Occipital lobe (tissue), 2 donors: ENCODE measurements around the gene POLDIP2. TPM values are rescaled to one million over a fixed set of nuclear protein-coding genes. Genes with fewer than 3 reads are reported as not detected.
A peak's percentile ranks its signal among the peaks of the same experiment; 100 is the strongest.

Source experiments
- DNase-seq: peaks from one replicate; lab custom pipeline; 2025; lab: John Stamatoyannopoulos, UW
- total RNA-seq: library from RNA; depleted of rRNA; stranded (reverse); fragments of >200 nt; gene quantifications from one replicate; pipeline ENCODE4 v1.2.3, GENCODE V29; 2014

The POLDIP2 gene
- total RNA-seq, 1 donor from 2014 or later, result 39.6 TPM

DNA sequence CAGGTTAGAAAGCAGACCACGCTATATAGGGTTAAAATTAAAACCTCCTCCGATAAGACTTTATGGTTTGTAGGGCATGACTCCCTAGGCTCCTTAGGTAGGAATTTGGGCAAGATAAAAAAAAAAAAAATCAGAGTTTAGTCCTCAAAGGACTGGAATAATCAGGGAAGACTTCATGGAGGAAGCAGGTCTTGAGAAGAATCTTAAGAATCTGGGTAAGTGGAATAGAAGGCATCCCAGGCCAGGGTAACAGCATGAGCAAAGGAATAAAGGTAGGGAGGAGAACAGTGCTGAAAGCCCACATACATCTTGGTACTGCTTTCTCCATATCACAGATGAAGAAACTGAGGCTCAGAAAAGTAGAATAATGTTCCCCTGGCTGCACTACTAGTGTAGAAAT is 33.2 kb upstream of the POLDIP2 start:
- no peak for DNase-seq

DNA sequence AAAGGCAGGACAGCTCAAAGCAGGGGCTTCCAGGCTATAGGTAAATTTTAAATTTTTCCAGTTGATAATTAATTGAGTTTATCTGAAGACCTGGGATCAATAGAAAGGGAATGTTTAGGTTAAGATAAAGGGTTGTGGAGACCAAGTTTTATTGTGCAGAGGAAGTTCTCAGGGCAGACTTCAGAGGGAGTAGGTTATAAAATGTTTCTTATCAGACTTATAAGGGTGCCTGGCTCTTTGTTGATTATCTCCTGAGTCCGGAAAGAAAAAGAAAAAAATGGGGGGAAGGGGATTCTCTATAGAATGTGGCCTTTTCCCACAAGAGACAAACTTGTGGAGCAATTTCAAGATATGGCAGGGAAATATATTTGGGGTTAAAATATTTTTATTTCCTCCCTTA is 32.8 kb upstream of the POLDIP2 start:
- DNase-seq, result no peak

DNA sequence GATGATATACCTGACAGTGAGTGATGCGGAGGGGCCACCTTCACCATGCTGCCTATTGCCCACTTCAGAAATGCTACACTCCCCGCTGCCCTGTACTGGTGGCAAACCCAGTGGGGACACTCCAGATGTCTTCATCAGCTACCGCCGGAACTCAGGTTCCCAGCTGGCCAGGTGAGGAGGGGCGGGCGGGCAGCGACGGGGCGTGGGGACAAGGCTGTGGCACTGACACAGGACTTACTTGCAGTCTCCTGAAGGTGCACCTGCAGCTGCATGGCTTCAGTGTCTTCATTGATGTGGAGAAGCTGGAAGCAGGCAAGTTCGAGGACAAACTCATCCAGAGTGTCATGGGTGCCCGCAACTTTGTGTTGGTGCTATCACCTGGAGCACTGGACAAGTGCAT is 30.8 kb upstream of the POLDIP2 start:
- no peak for DNase-seq

- no peak for DNase-seq
Measured at GRCh38 chr17:28386391-28386790, 29.1 kb upstream of the POLDIP2 start.

DNA sequence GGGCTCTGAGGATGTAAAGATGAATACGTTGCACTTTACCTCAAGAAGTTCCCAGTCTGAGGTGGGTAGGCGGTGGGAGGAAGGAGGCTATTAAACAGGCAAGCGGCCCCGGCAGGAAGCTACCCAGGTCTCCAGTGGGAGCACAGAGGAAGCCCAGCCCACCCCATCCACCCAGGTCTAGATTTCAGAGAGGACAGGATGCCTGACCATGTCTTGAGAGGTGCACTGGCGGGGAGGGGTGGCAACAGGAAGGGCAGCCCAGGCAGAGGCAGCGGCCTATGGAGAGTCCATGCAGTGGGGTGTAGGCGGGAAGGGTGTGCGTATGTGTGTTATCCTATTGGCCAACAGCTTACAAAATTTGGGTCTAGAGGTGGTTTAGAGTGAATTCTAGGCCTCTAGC is 28.1 kb upstream of the POLDIP2 start:
- no peak for DNase-seq

GRCh38 chr17:28385037-28385400 is 27.7 kb upstream of the POLDIP2 start:
- no peak for DNase-seq

DNA sequence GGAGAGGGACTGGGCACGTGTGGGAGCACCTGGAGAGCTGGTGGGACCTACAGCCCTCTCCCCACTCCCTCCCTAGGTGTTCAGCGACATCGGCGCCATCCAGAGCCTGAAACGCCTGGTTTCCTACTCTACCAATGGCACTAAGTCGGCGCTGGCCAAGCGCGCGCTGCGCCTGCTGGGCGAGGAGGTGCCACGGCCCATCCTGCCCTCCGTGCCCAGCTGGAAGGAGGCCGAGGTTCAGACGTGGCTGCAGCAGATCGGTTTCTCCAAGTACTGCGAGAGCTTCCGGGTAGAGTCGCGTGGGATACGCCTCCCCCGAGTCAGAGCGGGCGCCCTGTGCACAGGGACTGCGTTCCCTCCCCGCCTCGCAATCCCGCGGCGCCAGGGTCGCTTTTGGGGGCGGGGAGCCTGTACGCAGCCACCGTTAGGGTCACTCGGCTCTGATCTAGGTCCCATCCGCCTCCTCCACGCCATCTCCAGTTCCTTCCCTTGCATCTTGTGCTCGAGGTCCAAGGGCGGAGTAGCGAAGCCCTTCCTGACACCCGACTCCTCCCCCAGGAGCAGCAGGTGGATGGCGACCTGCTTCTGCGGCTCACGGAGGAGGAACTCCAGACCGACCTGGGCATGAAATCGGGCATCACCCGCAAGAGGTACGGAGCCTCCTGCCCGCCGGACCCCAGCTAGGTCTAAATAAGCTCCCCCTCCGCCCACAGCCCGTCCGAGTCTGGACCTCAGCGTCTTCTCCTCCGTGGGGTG is 27.1 kb upstream of the POLDIP2 start:
- no peak for DNase-seq

DNA sequence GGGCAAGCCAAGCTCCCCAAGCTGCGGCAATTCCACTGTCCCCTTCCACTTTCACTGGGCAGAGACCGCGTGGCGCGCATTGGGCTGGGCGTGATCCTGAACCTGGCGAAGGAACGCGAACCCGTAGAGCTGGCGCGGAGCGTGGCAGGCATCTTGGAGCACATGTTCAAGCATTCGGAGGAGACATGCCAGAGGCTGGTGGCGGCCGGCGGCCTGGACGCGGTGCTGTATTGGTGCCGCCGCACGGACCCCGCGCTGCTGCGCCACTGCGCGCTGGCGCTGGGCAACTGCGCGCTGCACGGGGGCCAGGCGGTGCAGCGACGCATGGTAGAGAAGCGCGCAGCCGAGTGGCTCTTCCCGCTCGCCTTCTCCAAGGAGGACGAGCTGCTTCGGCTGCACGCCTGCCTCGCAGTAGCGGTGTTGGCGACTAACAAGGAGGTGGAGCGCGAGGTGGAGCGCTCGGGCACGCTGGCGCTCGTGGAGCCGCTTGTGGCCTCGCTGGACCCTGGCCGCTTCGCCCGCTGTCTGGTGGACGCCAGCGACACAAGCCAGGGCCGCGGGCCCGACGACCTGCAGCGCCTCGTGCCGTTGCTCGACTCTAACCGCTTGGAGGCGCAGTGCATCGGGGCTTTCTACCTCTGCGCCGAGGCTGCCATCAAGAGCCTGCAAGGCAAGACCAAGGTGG is 24.0 kb upstream of the POLDIP2 start:
- DNase-seq, result no peak

DNA sequence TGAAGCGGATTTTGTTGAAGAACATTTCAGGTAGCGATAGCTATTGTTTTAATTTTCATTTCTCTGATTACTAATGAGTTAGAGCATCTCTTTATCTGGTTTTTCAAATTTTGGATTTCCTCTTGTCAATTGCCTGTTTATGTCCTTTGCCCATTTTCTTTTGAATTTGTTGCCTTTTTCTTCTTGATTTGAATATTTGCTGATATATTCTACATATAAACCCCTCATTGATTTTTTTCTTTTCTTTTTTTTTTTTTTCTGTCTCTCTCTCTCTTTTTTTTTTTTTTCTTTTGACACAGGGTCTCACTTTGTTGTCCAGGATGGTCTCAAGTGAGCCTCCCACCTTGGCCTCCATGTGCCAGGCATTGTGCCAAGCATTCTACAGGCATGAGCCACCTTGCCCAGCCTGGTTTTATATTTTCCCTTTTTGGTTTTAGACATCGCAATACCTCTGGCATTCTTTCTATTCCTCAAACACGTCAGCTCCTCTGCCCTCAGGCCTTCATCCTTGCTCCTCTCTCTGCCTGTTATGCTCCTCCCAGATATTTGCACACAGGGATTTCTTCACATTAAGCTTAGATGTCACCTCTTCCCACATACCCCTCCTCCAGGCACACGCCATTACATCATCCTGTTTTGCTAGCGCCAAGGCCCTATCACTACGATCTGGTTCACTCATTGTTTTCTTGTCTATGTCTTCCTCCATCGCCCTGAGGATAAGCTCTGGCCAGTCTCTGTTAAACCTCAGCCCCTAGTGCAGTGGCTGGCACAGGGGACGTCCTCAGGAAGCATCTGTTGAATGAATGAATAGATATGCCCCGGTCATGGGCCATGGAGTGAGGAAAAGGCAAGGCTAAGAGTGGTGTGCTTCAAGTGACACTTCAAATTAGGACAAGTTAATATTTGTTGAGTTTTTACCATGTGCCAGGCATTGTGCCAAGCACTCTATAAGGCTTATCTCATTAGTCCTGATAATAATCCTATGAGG is 22.8 kb upstream of the POLDIP2 start:
- DNase-seq, result no peak

- no peak for DNase-seq
Measured at GRCh38 chr17:28372945-28373274, 15.6 kb upstream of the POLDIP2 start.

- no peak for DNase-seq
Measured at GRCh38 chr17:28372203-28372944, 15.0 kb upstream of the POLDIP2 start.

DNA sequence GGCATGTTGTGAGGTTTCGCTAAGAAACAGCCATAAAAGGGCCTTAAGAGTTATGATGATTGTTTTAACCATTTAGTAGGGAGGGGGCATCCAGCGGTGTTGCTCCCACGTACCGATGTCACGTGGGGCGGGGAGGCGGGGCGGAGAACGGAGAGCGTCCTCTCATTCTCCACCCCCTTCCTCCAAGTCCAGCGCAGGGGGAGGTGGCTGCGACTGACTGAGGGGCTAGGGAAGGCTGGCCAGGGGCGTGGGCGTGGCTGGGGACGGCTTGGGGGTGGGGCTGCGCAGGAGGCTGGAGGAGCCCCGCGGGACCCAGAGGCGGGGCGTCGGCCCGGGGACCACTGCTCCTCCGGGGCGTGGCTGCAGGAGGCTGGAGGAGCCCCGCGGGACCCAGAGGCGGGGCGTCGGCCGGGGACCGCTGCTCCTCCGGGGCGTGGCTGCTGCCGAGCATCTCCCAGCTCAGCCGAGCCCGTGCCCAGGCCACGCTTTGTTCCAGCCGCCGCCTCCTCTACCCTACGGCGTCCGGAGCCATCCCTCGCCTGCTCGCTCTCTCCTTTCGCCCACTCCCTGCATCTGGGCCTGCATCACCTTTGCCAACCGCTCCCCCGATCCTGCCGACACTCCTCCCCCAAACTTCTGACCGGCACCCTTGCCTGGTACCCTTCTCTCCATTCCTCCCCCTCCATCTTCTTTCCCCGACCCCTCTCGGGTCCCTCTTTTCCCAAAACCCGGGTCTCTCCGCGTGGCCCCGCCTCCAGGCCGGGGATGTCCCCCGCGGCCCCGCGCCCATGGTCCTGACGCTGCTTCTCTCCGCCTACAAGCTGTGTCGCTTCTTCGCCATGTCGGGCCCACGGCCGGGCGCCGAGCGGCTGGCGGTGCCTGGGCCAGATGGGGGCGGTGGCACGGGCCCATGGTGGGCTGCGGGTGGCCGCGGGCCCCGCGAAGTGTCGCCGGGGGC is 14.2 kb upstream of the POLDIP2 start, which contains the start of gene SARM1:
TSS of gene SARM1 (plus strand) at position 450 of the 958 bp plus-strand sequence. CDS start at position 789, 339 bp downstream.
- peak; percentile 84 for DNase-seq

GRCh38 chr17:28370744-28371103 is 13.4 kb upstream of the POLDIP2 start:
- no peak for DNase-seq

DNA sequence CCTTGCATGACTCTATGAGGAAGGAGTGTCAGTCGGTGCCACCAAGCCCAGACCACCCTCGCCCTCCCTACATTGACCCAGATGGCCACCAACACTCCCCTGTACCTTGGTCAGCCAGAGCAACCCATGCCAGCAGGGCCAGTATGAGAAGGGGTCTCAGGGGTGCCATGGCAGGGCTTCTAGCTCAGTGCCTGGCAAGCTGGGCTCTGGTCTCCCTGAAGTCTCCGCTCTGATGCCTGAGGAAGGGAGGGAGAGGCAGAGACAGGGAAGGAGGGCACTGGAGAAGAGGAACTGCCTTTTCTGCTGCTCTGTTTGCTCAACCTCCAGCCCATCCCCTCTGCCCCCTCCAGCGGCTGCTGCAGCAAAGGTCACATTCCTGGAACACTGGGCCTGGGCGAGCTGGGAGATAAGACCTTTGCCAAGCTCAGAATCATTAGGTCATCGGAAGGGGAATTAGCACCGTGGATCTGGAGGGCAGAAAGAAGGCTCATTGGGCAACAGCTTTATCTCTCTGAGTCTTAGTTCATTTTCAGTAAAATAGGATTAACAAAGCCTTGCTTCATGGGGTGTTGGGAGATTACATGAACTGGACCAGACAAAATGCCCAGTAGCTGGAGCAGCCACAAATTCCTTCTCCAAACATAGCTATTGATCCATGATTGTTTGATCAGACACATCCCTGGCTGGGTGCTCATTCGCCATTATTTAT is 12.9 kb upstream of the POLDIP2 start, which contains the start of gene VTN:
TSS of gene VTN (minus strand) at position 273 of the 709 bp plus-strand sequence. CDS start at position 169, 104 bp downstream.
- DNase-seq, result no peak

DNA sequence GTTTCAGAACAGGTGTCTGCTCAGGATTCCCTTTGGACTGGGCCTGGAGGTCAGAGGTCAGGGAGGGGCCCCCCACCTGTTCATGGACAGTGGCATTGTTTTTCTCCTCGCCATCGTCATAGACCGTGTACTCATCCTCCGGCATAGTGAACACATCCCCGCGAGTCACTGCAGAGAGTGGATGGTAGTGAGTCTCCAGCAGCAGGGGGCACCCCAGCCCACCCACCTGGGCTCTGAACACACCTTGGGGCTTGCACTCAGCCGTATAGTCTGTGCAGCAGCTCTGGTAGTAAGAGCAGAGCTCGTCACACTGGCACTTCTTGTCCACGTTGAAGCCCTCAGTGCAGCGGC is 12.3 kb upstream of the POLDIP2 start:
- DNase-seq, result no peak

GRCh38 chr17:28368915-28369683 is 11.8 kb upstream of the POLDIP2 start:
- DNase-seq, result no peak

- no peak for DNase-seq
Measured at GRCh38 chr17:28368306-28368831, 11.0 kb upstream of the POLDIP2 start.

DNA sequence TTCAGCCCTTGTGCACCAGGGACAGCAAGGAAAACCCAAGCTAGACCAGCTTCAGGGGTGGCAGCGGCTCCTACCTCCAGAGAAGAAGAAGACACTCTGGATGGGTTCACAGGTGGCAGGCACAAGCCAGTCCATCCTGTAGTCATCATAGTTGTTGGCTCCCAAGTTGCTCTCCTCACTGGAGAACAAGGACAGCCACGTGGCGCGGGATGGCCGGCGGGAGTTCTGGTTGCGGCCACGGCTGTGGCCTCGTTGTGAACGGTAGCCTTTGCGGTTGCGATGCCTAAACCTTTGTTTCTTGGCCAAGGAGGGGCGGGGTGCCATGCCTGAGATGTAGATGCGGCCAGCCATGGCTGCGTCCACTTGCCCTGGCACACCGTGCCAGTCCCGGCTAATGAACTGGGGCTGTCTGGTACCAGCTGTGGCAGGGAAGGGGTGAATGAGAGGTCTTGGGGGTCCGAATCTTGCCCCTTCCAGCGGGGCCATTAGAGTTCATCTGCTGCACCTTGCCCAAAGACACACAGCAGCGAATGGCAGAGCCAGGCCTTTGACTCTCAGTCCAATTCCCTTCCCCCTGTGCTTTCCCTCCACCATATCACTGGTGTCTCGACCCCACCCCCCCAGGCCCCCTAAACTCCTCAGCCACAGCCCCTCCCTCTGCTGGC is 10.4 kb upstream of the POLDIP2 start:
- no peak for DNase-seq
